Body of pancreas (tissue), 4 donors: Measurements from ENCODE around the gene DMXL1. TPM values are rescaled to one million over a fixed set of nuclear protein-coding genes. Genes with fewer than 3 reads are reported as not detected.
A peak's percentile ranks its signal among the peaks of the same experiment; 100 is the strongest.

Experiments
- ATAC-seq: fragments of 150-250 bp; one replicate; pipeline ENCODE4 v1.9.1; 2016
- DNase-seq, 4 donors: peaks; one replicate each; pipeline ENCODE4 v3.0.0-alpha.2; 2019
- H3K27ac ChIP-seq, 4 donors: fragments of 200-600 bp; sonication (generic); 1 replicate in 3 of 4; 2 replicates in 1 of 4; pipeline versions ENCODE4 v1.5.1 to v1.6.1; 2016 to 2019; ENCODE audit warnings: mild to moderate bottlenecking in 1 of 4, mixed read lengths in 1 of 4, moderate library complexity in 1 of 4
- H3K27me3 ChIP-seq, 2 donors: fragments of 200-600 bp; sonication (generic); one replicate each; pipeline ENCODE4 v1.6.0; 2016; ENCODE audit warnings: mild to moderate bottlenecking in 1 of 2
- H3K36me3 ChIP-seq, 2 donors: fragments of 200-600 bp; sonication (generic); replicated peaks in 1 of 2; 2 replicates each; pipeline ENCODE4 v1.5.1; 2016; ENCODE audit warnings: low read depth in 2 of 2; ENCODE audit not compliant: insufficient read depth in 1 of 2
- H3K4me1 ChIP-seq: fragments of 200-600 bp; sonication (generic); one replicate; pipeline ENCODE4 v1.6.0; 2016
- H3K4me3 ChIP-seq, 2 donors: fragments of 200-600 bp; sonication (generic); 1 replicate in 1 of 2; 2 replicates in 1 of 2; pipeline ENCODE4 v1.5.1; 2016 to 2019
- H3K9me3 ChIP-seq, 3 donors: fragments of 200-600 bp; sonication (generic); 1 replicate in 2 of 3; 2 replicates in 1 of 3; pipeline ENCODE4 v1.5.1; 2016
- CTCF ChIP-seq, 7 experiments: fragments of 450-650 bp in 4 of 7; fragments of 200-600 bp in 3 of 7; sonication (generic) in 3 of 7; IDR thresholded peaks; one replicate each; pipeline ENCODE4 v1.5.1; 2016 to 2019; ENCODE audit warnings: antibody characterized with exemption in 7 of 7
- POLR2A ChIP-seq, 3 donors: fragments of 450-650 bp; IDR thresholded peaks; one replicate each; pipeline ENCODE4 v1.6.1; 2016; ENCODE audit warnings: antibody characterized with exemption in 3 of 3, mild to moderate bottlenecking in 2 of 3
- WGBS, 2 donors: methylation state at CpG; one replicate each; pipeline ENCODE4 v1.1.5; 2017; 5-methylcytosine and 5-hydroxymethylcytosine counted together
- intact Hi-C: fragments of 100-400 bp; cut with DNase I; formaldehyde crosslinking; loops from one replicate; pipeline ENCODE4 v1.15.1; 2023
- total RNA-seq, 2 donors: library from RNA; depleted of rRNA; stranded (reverse); fragments of >200 nt; gene quantifications; one replicate each; pipeline ENCODE4 v1.1.0, GENCODE V29; 2016

DMXL1 gene
- total RNA-seq, 2 donors from 2014 or later, result 40.0 to 64.9 TPM

GRCh38 chr5:119290161-119290569 lies 219.3 kb downstream of the DMXL1 start:
- intact Hi-C loops, result no loop called here
- 19 to 43% methylated on average over 3 of the region's 3 CpGs for WGBS, 2 donors
- H3K27ac ChIP-seq, result peak overlapping the region; percentile 50 to 74 (median 66)
- no peaks in the 10 kb centered on the region for H3K27me3 ChIP-seq
- peaks cover 56% of the 10 kb centered on the region for H3K4me1 ChIP-seq
- ATAC-seq (peak; percentile 28), DNase-seq (peak in 1 of 4 donors; percentile 29)
- H3K9me3 ChIP-seq, result no peaks in the 10 kb centered on the region
- no peaks in the 10 kb centered on the region for H3K36me3 ChIP-seq
- TF ChIP-seq POLR2A (IDR thresholded peaks at IDR 0.05), result no peak
- H3K4me3 ChIP-seq, result no peak overlapping the region

- H3K9me3 ChIP-seq, result no peaks in the 10 kb centered on the region
- intact Hi-C loops, result no loop called here
- H3K27ac ChIP-seq, result peak overlapping the region; percentile 50 to 74 (median 66)
- H3K36me3 ChIP-seq, result no peaks in the 10 kb centered on the region
- no peak overlapping the region for H3K4me3 ChIP-seq
- H3K27me3 ChIP-seq, result no peaks in the 10 kb centered on the region
- no peak for ATAC-seq
- 90 to 92% methylated on average over 2 of the region's 2 CpGs for WGBS, 2 donors
- peaks cover 52% of the 10 kb centered on the region for H3K4me1 ChIP-seq
- DNase-seq, result no peak
- TF ChIP-seq POLR2A (IDR thresholded peaks at IDR 0.05), result no peak
- TF ChIP-seq CTCF (IDR thresholded peaks at IDR 0.05), result no peak
Observed at GRCh38 chr5:119290607-119291006, 219.7 kb downstream of the DMXL1 start.

DNA sequence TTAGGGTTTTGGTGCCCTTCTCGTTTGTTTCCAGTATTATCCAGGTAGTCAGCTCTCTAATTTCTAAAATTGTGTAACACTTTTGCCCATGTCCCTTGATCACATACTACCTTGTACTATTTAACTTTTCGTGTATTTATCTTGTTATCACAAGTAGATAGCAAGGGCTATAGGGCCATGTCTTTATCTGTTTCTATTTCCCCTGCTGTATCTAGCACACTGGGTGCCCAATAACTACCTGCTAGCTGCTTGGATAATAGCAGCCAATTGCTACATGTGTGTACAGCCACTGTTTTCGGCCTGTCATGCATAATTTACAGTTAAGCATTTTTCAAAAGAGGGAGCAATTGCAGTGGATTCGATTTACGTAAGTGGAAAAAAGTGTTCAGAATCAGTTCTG lies 220.2 kb downstream of the DMXL1 start:
- intact Hi-C loops, result no loop called here
- Histone ChIP-seq H3K9me3 (no peaks in the 10 kb centered on the region), H3K27me3 (no peaks in the 10 kb centered on the region), H3K4me1 (peaks cover 51% of the 10 kb centered on the region), H3K27ac (peak overlapping the region; percentile 50 to 74 (median 66)), H3K4me3 (no peak overlapping the region), H3K36me3 (no peaks in the 10 kb centered on the region)
- 37 to 48% methylated on average over 5 of the region's 5 CpGs for WGBS, 2 donors
- TF ChIP-seq CTCF (IDR thresholded peaks at IDR 0.05), result no peak
- TF ChIP-seq POLR2A (IDR thresholded peaks at IDR 0.05), result no peak
- DNase-seq (no peak), ATAC-seq (peak; percentile 45)

GRCh38 chr5:119291877-119292276 lies 221.0 kb downstream of the DMXL1 start:
- no peak for ATAC-seq
- peaks cover 51% of the 10 kb centered on the region for H3K4me1 ChIP-seq
- no peaks in the 10 kb centered on the region for H3K27me3 ChIP-seq
- WGBS, 2 donors, result 46 to 60% methylated on average over 2 to 3 of the region's 3 CpGs
- no peaks in the 10 kb centered on the region for H3K9me3 ChIP-seq
- peak overlapping the region in 3 of 4 donors; percentile 27 to 74 (median 60) for H3K27ac ChIP-seq
- TF ChIP-seq POLR2A (IDR thresholded peaks at IDR 0.05), result no peak
- TF ChIP-seq CTCF (IDR thresholded peaks at IDR 0.05), result no peak
- H3K4me3 ChIP-seq, result no peak overlapping the region
- intact Hi-C loops, result no loop called here
- DNase-seq, result no peak
- no peaks in the 10 kb centered on the region for H3K36me3 ChIP-seq

DNA sequence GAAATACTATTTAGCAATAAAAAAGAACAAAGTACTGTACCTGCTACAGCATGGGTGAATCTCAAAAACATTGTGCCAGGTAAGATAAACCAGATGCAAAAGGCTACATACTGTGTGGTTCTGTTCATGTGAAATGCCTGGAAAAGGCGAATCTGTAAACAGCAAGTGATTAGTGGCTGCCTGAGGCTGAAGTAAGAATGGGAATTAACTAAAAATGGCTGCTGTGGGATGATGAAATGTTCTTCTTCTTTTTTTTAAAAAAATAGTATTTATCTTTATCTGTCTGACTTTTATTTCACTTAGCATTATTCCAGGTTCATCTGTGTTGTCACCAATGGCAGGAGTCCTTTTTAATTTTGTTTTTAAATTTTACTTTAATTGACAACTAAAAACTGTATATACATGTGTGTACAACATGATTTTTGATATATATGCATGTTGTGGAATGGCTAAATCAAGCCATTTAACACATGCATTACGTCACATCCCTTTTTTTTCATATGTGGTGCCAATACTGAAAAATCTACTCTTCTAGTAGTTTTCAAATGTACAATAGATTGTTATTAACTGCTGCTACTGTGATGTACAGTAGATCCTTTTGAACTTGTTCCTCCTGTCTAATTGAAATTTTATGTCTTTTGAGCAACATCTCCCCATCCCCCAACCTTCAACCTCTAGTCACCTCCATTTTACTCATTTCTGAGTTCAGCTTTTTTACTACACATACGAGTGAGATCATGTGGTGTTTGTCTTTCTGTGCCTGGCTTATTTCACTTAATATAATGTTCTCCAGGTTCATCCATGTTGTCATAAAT lies 222.0 kb downstream of the DMXL1 start:
- WGBS, 2 donors, result 83 to 86% methylated on average over 3 of the region's 3 CpGs
- Histone ChIP-seq H3K27ac (no peak overlapping the region), H3K9me3 (no peaks in the 10 kb centered on the region), H3K36me3 (no peaks in the 10 kb centered on the region), H3K4me3 (no peak overlapping the region), H3K4me1 (peaks cover 43% of the 10 kb centered on the region), H3K27me3 (no peaks in the 10 kb centered on the region)
- no peak for DNase-seq
- TF ChIP-seq POLR2A (IDR thresholded peaks at IDR 0.05), result no peak
- TF ChIP-seq CTCF (IDR thresholded peaks at IDR 0.05), result no peak
- intact Hi-C loops, result no loop called here
- no peak for ATAC-seq
